ENCODE data around the gene UFD1.

DNA sequence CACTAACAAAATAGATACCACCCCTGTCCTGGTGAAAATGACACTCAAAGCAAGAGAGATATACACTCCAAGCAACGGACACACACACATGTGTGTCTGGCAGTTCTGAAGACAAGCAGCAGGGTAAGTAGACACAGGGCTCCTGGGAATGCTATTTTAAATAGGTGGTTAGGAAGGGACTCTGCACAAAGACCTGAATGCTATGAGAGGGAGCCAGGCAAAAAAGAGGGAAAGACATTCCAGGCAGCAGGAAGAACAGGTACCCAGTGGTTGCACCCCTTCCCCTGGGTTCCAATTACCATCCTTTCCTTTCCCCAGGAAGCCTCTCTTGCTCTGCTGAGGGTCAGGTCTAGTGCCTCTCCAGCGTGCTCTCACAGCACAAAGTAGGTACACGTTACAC, 3.0 kb downstream of the UFD1 start:
- TF ChIP-seq NFRKB (IDR thresholded peaks at IDR 0.05): no peak
- no peak for TF ChIP-seq L3MBTL2 (conservative IDR thresholded peaks at IDR 0.05)
- no peak for TF ChIP-seq SP1 (IDR thresholded peaks at IDR 0.05)
- TF ChIP-seq ZNF384 (IDR thresholded peaks at IDR 0.05): no peak
- no peak for TF ChIP-seq BHLHE40 (IDR thresholded peaks at IDR 0.05; ENCODE audit: borderline replicate concordance)
- no peak for TF ChIP-seq ARNT (IDR thresholded peaks at IDR 0.05)
- TF ChIP-seq ELF4 (IDR thresholded peaks at IDR 0.05): no peak
- TF ChIP-seq SUZ12 (IDR thresholded peaks at IDR 0.05): no peak

Measured in HEK293T (cell line).